ENCODE results near the gene CSGALNACT2.

Gene CSGALNACT2

GRCh38 chr10:43202657-43203447 lies 64.6 kb downstream of the CSGALNACT2 start:
- no peak for DNase-seq (ENCODE audit: low read depth)

GRCh38 chr10:43203448-43204041 lies 65.3 kb downstream of the CSGALNACT2 start:
- no peak for DNase-seq (ENCODE audit: low read depth)

- DNase-seq (ENCODE audit: low read depth): no peak
These were observed 66.0 kb downstream of the CSGALNACT2 start for GRCh38 chr10:43204042-43204942.

GRCh38 chr10:43204943-43205671 lies 66.9 kb downstream of the CSGALNACT2 start:
- DNase-seq (ENCODE audit: low read depth): no peak

GRCh38 chr10:43205681-43206390 lies 67.6 kb downstream of the CSGALNACT2 start:
- no peak for DNase-seq (ENCODE audit: low read depth)

- DNase-seq (ENCODE audit: low read depth): no peak
These were observed 68.4 kb downstream of the CSGALNACT2 start for GRCh38 chr10:43206391-43207235.

GRCh38 chr10:43208147-43209073 lies 70.2 kb downstream of the CSGALNACT2 start:
- DNase-seq (ENCODE audit: low read depth): no peak

GRCh38 chr10:43209074-43209455 lies 70.8 kb downstream of the CSGALNACT2 start:
- no peak for DNase-seq (ENCODE audit: low read depth)

- no peak for DNase-seq (ENCODE audit: low read depth)
These were observed 71.5 kb downstream of the CSGALNACT2 start for GRCh38 chr10:43209651-43210141.

- no peak for DNase-seq (ENCODE audit: low read depth)
These were observed 72.3 kb downstream of the CSGALNACT2 start for GRCh38 chr10:43210556-43210955.

GRCh38 chr10:43211030-43211429 lies 72.8 kb downstream of the CSGALNACT2 start:
- DNase-seq (ENCODE audit: low read depth): no peak

- DNase-seq (ENCODE audit: low read depth): no peak
These were observed 73.3 kb downstream of the CSGALNACT2 start for GRCh38 chr10:43211431-43212042.

- DNase-seq (ENCODE audit: low read depth): no peak
These were observed 73.9 kb downstream of the CSGALNACT2 start for GRCh38 chr10:43212043-43212721.

- DNase-seq (ENCODE audit: low read depth): no peak
These were observed 76.1 kb downstream of the CSGALNACT2 start for GRCh38 chr10:43214071-43214955.

GRCh38 chr10:43214956-43215561 lies 76.8 kb downstream of the CSGALNACT2 start:
- no peak for DNase-seq (ENCODE audit: low read depth)

GRCh38 chr10:43215758-43216455 lies 77.7 kb downstream of the CSGALNACT2 start:
- DNase-seq (ENCODE audit: low read depth): no peak

Measured in non-pigmented ciliary epithelial cell (primary cell).